Measurements from ENCODE around the gene AHCYL2. TPM values are rescaled to one million over a fixed set of nuclear protein-coding genes. Genes with fewer than 3 reads are reported as not detected.
"Not testable (repeated sequence)": the region's sequence is repeated elsewhere in the genome, so short reads cannot be mapped to it uniquely, and the experiment has no call there.

The AHCYL2 gene
- total RNA-seq, 1 donor from 2014 or later = 106 TPM

DNA sequence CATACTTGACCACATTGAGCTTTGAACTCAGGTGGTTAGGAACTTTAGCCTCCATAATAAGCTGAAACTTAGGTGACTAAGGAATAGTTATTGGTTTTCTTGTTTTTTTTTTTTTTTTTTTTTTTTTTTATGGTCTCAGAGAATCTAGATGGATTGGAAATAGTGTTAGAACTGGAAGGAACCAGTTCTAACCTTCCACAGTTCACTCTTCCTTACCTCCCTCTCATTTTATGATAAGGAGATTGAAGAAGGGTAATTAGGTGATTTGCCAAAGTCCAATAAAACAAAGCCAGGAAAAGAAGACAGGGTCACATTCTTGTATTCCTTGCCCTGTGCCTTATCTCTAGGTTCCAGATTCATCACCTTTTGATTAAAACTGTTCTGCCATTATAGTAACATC lies 137.7 kb downstream of the AHCYL2 start:
- no peak for ATAC-seq
- Histone ChIP-seq H3K27me3 (no peaks in the 10 kb centered on the region), H3K27ac (no peak overlapping the region), H3K36me3 (no peaks in the 10 kb centered on the region), H3K4me1 (no peaks in the 10 kb centered on the region), H3K9me3 (no peaks in the 10 kb centered on the region), H3K4me3 (no peak overlapping the region)
- TF ChIP-seq, protein P1, sequence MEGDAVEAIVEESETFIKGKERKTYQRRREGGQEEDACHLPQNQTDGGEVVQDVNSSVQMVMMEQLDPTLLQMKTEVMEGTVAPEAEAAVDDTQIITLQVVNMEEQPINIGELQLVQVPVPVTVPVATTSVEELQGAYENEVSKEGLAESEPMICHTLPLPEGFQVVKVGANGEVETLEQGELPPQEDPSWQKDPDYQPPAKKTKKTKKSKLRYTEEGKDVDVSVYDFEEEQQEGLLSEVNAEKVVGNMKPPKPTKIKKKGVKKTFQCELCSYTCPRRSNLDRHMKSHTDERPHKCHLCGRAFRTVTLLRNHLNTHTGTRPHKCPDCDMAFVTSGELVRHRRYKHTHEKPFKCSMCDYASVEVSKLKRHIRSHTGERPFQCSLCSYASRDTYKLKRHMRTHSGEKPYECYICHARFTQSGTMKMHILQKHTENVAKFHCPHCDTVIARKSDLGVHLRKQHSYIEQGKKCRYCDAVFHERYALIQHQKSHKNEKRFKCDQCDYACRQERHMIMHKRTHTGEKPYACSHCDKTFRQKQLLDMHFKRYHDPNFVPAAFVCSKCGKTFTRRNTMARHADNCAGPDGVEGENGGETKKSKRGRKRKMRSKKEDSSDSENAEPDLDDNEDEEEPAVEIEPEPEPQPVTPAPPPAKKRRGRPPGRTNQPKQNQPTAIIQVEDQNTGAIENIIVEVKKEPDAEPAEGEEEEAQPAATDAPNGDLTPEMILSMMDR (IDR thresholded peaks at IDR 0.05) = no peak
- no peak for DNase-seq
- intact Hi-C loops (cut with DNase I) = no loop called here

- H3K9me3 ChIP-seq = no peaks in the 10 kb centered on the region
- TF ChIP-seq, protein P1 (IDR thresholded peaks at IDR 0.05) = no peak
- ATAC-seq (no peak), DNase-seq (no peak)
- intact Hi-C loops (cut with DNase I) = loop anchor here (5.0 kb wide), 1 partner anchor 105 kb away; no protein-coding TSS in a partner anchor
- no peaks in the 10 kb centered on the region for H3K27me3 ChIP-seq
- no peaks in the 10 kb centered on the region for H3K36me3 ChIP-seq
- H3K4me1 ChIP-seq = peaks cover 13% of the 10 kb centered on the region
- H3K4me3 ChIP-seq = no peak overlapping the region
- peak overlapping the region; percentile 7 for H3K27ac ChIP-seq
Measured at GRCh38 chr7:129367349-129367699, 142.5 kb downstream of the AHCYL2 start.

- Histone ChIP-seq H3K36me3 (no peaks in the 10 kb centered on the region), H3K9me3 (no peaks in the 10 kb centered on the region), H3K4me3 (peak overlapping the region; percentile 38), H3K27ac (peak overlapping the region; percentile 82), H3K27me3 (no peaks in the 10 kb centered on the region), H3K4me1 (peaks cover 13% of the 10 kb centered on the region)
- DNase-seq = peak; percentile 85
- intact Hi-C loops (cut with DNase I) = loop anchor here (5.0 kb wide), 1 partner anchor 104 kb away; no protein-coding TSS in a partner anchor
- TF ChIP-seq, protein P1 (IDR thresholded peaks at IDR 0.05) = peak; percentile 91
- ATAC-seq = peak; percentile 93
Measured at GRCh38 chr7:129367700-129368388, 143.0 kb downstream of the AHCYL2 start.

DNA sequence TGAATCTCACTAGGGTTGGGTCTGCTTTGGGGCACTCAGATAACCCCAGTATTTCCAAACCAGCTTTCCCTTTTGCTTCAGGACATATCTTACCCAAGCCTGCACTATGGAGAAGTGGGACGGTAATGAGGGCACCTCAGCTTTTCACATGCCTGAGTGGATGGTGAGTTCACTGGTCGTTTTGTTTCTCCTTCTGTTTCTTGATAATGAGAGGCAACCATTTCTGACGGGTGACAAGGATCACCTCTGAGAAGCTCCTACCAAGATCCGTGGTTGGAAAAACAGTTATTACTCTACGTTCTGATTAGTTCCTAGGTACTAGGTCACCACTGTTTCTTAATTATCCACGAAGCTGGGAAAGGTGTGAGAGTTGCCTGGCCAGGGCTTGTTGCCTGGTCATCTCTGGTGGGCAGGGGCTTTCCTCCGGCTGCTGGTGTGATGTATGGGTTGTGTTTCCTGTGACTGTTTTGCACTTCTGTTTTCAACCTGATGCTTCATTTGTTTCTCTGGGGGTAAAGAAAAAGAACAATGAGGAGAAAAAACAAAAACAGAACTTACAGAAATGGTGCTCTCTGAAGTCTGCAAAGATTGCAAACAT lies 143.7 kb downstream of the AHCYL2 start:
- Histone ChIP-seq H3K4me1 (peaks cover 13% of the 10 kb centered on the region), H3K27me3 (no peaks in the 10 kb centered on the region), H3K9me3 (no peaks in the 10 kb centered on the region), H3K27ac (peak overlapping the region; percentile 82), H3K36me3 (no peaks in the 10 kb centered on the region), H3K4me3 (peak overlapping the region; percentile 38)
- intact Hi-C loops (cut with DNase I) = loop anchor here (5.0 kb wide), 1 partner anchor 104 kb away; no protein-coding TSS in a partner anchor
- TF ChIP-seq, protein P1 (IDR thresholded peaks at IDR 0.05) = no peak
- ATAC-seq (no peak), DNase-seq (no peak)

GRCh38 chr7:129369447-129369846 lies 144.6 kb downstream of the AHCYL2 start:
- Histone ChIP-seq H3K4me1 (peaks cover 13% of the 10 kb centered on the region), H3K27ac (peak overlapping the region; percentile 82), H3K4me3 (peak overlapping the region; percentile 38)
- H3K27me3 ChIP-seq, H3K36me3 ChIP-seq, DNase-seq, ATAC-seq, H3K9me3 ChIP-seq: not testable (repeated sequence)
- intact Hi-C loops (cut with DNase I) = loop anchor here (5.0 kb wide), 1 partner anchor 103 kb away; no protein-coding TSS in a partner anchor

DNA sequence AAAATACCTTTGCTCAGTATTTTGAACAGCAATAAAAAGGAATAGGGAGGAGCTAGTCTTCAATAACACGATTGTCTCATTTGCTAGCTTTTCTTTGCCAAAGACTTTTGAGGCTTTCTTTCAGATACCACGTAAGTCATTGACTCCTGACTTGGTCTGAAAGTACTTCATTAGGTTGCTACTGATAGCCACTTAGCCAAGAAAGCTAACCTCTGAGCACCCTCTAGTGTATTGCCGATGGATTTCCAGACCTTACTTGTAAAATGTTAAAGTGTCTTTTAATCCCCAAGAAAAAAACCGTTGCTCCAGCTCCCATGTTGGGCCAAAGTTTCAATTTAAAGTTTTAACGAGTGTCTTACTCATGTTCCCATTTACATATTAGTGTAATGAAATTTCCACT lies 146.0 kb downstream of the AHCYL2 start:
- Histone ChIP-seq H3K36me3 (no peaks in the 10 kb centered on the region), H3K9me3 (no peaks in the 10 kb centered on the region), H3K27me3 (no peaks in the 10 kb centered on the region), H3K27ac (peak overlapping the region; percentile 82), H3K4me3 (peak overlapping the region; percentile 38), H3K4me1 (peaks cover 13% of the 10 kb centered on the region)
- TF ChIP-seq, protein P1 (IDR thresholded peaks at IDR 0.05) = no peak
- intact Hi-C loops (cut with DNase I) = no loop called here
- DNase-seq (no peak), ATAC-seq (no peak)

Data from upper lobe of right lung (tissue), 1 donor.